Measurements from ENCODE around the gene RRBP1. TPM values are rescaled to one million over a fixed set of nuclear protein-coding genes. Genes with fewer than 3 reads are reported as not detected.

RRBP1 gene
- total and polyA plus RNA-seq, 4 experiments from 2014 or later: 0.63 to 33.7 (median 21.0) TPM

DNA sequence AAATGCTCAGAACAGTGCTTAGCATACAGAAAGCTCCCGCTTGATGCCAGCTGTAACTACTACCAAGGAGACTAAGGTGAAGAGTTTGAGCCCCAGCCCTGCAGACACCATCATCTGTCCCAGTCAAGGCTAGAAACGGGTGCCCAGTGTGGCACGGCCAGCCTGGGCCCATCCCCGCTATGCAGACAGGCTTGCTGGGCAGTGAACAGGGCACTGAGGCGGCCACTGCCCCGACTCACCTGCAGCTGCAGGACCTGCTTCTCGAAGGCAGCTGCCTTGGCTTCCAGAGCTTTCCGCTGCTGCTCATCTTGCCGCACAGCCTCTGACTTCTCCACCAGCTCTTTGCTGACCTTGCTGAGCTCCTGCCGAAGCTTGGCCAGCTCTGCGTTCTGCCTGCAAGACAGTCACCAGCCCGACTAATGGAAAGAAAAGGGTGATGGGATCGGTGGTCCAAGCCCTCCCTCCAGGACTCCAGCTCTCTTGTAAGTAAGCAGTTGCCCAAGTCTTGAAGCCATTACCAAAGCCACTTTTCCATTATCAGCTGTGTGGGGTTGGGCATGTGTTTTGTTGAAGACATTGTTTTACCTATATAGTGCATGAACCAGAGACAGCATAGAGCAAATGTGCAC, 48.7 kb downstream of the RRBP1 start:
- Mint-ChIP-seq H3K4me1 (no peaks in the 10 kb centered on the region), H3K36me3 (peaks cover 14 to 42% of the 10 kb centered on the region in 2 donors), H3K9me3 (no peaks in the 10 kb centered on the region), H3K27ac (peak overlapping the region in 1 of 7 donors; percentile 29), H3K27me3 (no peaks in the 10 kb centered on the region), H3K4me3 (no peak overlapping the region)
- DNase-seq: peak in 1 of 5 donors; percentile 13
- intact Hi-C loops (cut with micrococcal nuclease): no loop called here
- CTCF ChIA-PET (ENCODE audit: partially characterized antibody): no interaction called here
- Histone ChIP-seq H3K27me3 (ENCODE audit: insufficient read depth, low read length) (no peaks in the 10 kb centered on the region), H3K27ac (ENCODE audit: low read depth, low read length) (no peak overlapping the region), H3K4me1 (ENCODE audit: insufficient read depth, low read length) (no peaks in the 10 kb centered on the region), H3K4me3 (ENCODE audit: low read length in 2 of 2) (no peak overlapping the region), H3K36me3 (ENCODE audit: insufficient read depth, low read length) (peaks cover 20% of the 10 kb centered on the region), H3K9me3 (ENCODE audit: control insufficient read depth in 1 of 2, low read length in 2 of 2) (no peaks in the 10 kb centered on the region)
- POLR2A ChIA-PET (ENCODE audit: partially characterized antibody): no interaction called here

- Histone ChIP-seq H3K27ac (ENCODE audit: low read depth, low read length) (no peak overlapping the region), H3K36me3 (ENCODE audit: insufficient read depth, low read length) (peaks cover 20% of the 10 kb centered on the region), H3K4me1 (ENCODE audit: insufficient read depth, low read length) (no peaks in the 10 kb centered on the region), H3K4me3 (ENCODE audit: low read length in 2 of 2) (no peak overlapping the region), H3K27me3 (ENCODE audit: insufficient read depth, low read length) (no peaks in the 10 kb centered on the region), H3K9me3 (ENCODE audit: control insufficient read depth in 1 of 2, low read length in 2 of 2) (no peaks in the 10 kb centered on the region)
- peak overlapping the region in 1 of 7 donors; percentile 73 for H3K27ac Mint-ChIP-seq
- peaks cover 14 to 50% of the 10 kb centered on the region in 2 donors for H3K36me3 Mint-ChIP-seq
- ChIA-PET POLR2A (ENCODE audit: partially characterized antibody) (no interaction called here), CTCF (ENCODE audit: partially characterized antibody) (interaction anchor here (1.2 kb wide), 1 partner anchor 17 kb away, joined by 3 read pairs; no protein-coding TSS in a partner anchor)
- no peaks in the 10 kb centered on the region for H3K27me3 Mint-ChIP-seq
- H3K9me3 Mint-ChIP-seq: no peaks in the 10 kb centered on the region
- no peaks in the 10 kb centered on the region for H3K4me1 Mint-ChIP-seq
- intact Hi-C loops (cut with micrococcal nuclease): no loop called here
- DNase-seq: peak in 1 of 5 donors; percentile 9
- no peak overlapping the region for H3K4me3 Mint-ChIP-seq
These were observed 50.3 kb downstream of the RRBP1 start for GRCh38 chr20:17631576-17632319.

DNA sequence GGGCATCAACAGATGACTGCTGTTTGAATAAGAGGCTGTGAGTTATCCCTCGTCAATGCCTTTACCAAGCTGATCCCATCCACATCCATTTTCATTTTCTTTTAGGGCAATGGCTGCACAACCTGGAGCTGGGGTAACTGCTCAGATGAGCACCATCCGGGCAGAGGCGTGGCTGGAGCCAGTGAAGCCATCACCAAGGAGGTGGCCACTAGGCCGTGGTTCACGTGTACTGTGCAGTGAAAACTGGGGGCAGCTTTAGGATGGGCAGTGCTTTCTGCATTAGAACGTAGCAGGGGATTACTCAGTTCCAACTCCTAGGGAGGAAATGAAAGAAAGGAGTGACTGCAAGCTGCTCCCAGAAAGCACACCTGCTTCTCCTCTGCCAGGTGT, 51.2 kb downstream of the RRBP1 start:
- Mint-ChIP-seq H3K4me3 (no peak overlapping the region), H3K36me3 (peaks cover 18 to 50% of the 10 kb centered on the region in 2 donors), H3K27ac (no peak overlapping the region), H3K9me3 (no peaks in the 10 kb centered on the region), H3K27me3 (no peaks in the 10 kb centered on the region), H3K4me1 (no peaks in the 10 kb centered on the region)
- Histone ChIP-seq H3K27ac (ENCODE audit: low read depth, low read length) (no peak overlapping the region), H3K9me3 (ENCODE audit: control insufficient read depth in 1 of 2, low read length in 2 of 2) (no peaks in the 10 kb centered on the region), H3K27me3 (ENCODE audit: insufficient read depth, low read length) (no peaks in the 10 kb centered on the region), H3K4me3 (ENCODE audit: low read length in 2 of 2) (no peak overlapping the region), H3K4me1 (ENCODE audit: insufficient read depth, low read length) (no peaks in the 10 kb centered on the region), H3K36me3 (ENCODE audit: insufficient read depth, low read length) (peaks cover 20% of the 10 kb centered on the region)
- intact Hi-C loops (cut with micrococcal nuclease): no loop called here
- ChIA-PET POLR2A (ENCODE audit: partially characterized antibody) (no interaction called here), CTCF (ENCODE audit: partially characterized antibody) (interaction anchor here (1.2 kb wide), 1 partner anchor 18 kb away, joined by 3 read pairs; no protein-coding TSS in a partner anchor)
- no peak for DNase-seq

DNA sequence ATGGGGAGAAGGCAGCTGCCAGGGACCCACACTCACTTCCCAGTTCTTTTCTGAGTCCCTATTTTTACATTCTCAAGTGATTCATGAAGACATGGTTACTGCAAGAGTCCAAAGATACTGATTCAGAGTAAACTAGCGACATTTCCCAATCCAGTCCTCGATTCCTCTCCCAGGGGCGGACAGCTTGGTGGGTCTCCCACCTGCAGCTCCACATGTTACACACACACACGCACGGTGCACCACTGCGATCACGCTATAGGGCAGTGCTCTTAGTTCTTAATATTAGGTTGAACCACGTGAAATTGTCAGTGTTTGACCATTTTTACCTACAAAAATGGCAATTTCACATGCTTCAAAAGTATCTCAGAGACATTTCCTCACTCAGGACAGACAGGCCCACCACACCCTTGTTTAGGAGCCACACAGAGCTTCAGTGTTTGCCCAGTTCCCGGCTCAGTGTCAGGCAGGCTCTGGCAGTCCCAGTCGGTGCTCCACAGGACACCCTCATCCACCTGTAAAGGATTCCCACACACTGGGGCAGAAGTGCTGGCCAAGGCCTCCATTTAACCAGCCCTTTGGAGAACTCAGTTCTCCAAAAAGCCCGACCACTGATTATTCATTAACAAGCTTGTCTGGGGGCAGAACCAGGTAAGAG, 51.8 kb downstream of the RRBP1 start:
- H3K27ac Mint-ChIP-seq: peak overlapping the region in 2 of 7 donors; percentile 31 to 59
- peak in 1 of 5 donors; percentile 27 for DNase-seq
- Histone ChIP-seq H3K4me1 (ENCODE audit: insufficient read depth, low read length) (no peaks in the 10 kb centered on the region), H3K9me3 (ENCODE audit: control insufficient read depth in 1 of 2, low read length in 2 of 2) (no peaks in the 10 kb centered on the region), H3K36me3 (ENCODE audit: insufficient read depth, low read length) (peaks cover 15% of the 10 kb centered on the region), H3K27me3 (ENCODE audit: insufficient read depth, low read length) (no peaks in the 10 kb centered on the region), H3K4me3 (ENCODE audit: low read length in 2 of 2) (no peak overlapping the region), H3K27ac (ENCODE audit: low read depth, low read length) (no peak overlapping the region)
- intact Hi-C loops (cut with micrococcal nuclease): no loop called here
- no peaks in the 10 kb centered on the region for H3K27me3 Mint-ChIP-seq
- H3K4me1 Mint-ChIP-seq: no peaks in the 10 kb centered on the region
- H3K9me3 Mint-ChIP-seq: no peaks in the 10 kb centered on the region
- peak overlapping the region in 1 of 8 donors; percentile 55 for H3K4me3 Mint-ChIP-seq
- peaks cover 18 to 51% of the 10 kb centered on the region in 2 donors for H3K36me3 Mint-ChIP-seq
- ChIA-PET POLR2A (ENCODE audit: partially characterized antibody) (no interaction called here), CTCF (ENCODE audit: partially characterized antibody) (no interaction called here)

GRCh38 chr20:17629678-17630089, 52.4 kb downstream of the RRBP1 start:
- Histone ChIP-seq H3K36me3 (ENCODE audit: insufficient read depth, low read length) (peaks cover 13% of the 10 kb centered on the region), H3K4me3 (ENCODE audit: low read length in 2 of 2) (no peak overlapping the region), H3K4me1 (ENCODE audit: insufficient read depth, low read length) (no peaks in the 10 kb centered on the region), H3K27me3 (ENCODE audit: insufficient read depth, low read length) (no peaks in the 10 kb centered on the region), H3K27ac (ENCODE audit: low read depth, low read length) (no peak overlapping the region), H3K9me3 (ENCODE audit: control insufficient read depth in 1 of 2, low read length in 2 of 2) (no peaks in the 10 kb centered on the region)
- no peak overlapping the region for H3K4me3 Mint-ChIP-seq
- no peaks in the 10 kb centered on the region for H3K4me1 Mint-ChIP-seq
- ChIA-PET CTCF (ENCODE audit: partially characterized antibody) (no interaction called here), POLR2A (ENCODE audit: partially characterized antibody) (no interaction called here)
- intact Hi-C loops (cut with micrococcal nuclease): no loop called here
- no peaks in the 10 kb centered on the region for H3K27me3 Mint-ChIP-seq
- no peak overlapping the region for H3K27ac Mint-ChIP-seq
- peaks cover 18 to 50% of the 10 kb centered on the region in 2 donors for H3K36me3 Mint-ChIP-seq
- DNase-seq: no peak
- H3K9me3 Mint-ChIP-seq: no peaks in the 10 kb centered on the region

DNA sequence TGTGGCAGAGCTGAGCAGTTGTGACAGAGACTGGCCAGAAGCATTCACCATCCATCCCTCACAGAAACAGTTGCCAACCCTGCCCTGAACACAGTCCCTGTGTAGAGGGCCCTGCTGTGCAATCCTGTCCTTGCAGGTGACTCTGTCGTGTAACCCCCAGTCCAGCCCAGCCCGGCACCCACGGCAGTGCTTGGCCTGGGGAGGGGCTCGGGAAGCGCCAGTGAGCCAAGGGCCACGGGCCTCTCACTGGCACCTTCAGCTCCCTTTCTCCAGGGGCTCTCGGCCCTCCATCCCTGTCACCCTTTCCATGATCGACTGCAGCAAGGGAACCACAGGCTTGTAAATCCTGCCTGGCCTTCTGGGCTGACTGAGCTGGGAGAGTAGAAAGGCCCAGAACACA, 53.0 kb downstream of the RRBP1 start:
- Histone ChIP-seq H3K36me3 (ENCODE audit: insufficient read depth, low read length) (peaks cover 12% of the 10 kb centered on the region), H3K4me3 (ENCODE audit: low read length in 2 of 2) (no peak overlapping the region), H3K27me3 (ENCODE audit: insufficient read depth, low read length) (no peaks in the 10 kb centered on the region), H3K9me3 (ENCODE audit: control insufficient read depth in 1 of 2, low read length in 2 of 2) (no peaks in the 10 kb centered on the region), H3K27ac (ENCODE audit: low read depth, low read length) (no peak overlapping the region), H3K4me1 (ENCODE audit: insufficient read depth, low read length) (no peaks in the 10 kb centered on the region)
- Mint-ChIP-seq H3K27me3 (no peaks in the 10 kb centered on the region), H3K4me3 (no peak overlapping the region), H3K9me3 (no peaks in the 10 kb centered on the region), H3K4me1 (no peaks in the 10 kb centered on the region), H3K36me3 (peaks cover 21 to 48% of the 10 kb centered on the region in 2 donors), H3K27ac (peak overlapping the region in 3 of 7 donors; percentile 36 to 68 (median 59))
- ChIA-PET CTCF (ENCODE audit: partially characterized antibody) (no interaction called here), POLR2A (ENCODE audit: partially characterized antibody) (interaction anchor here (0.6 kb wide), 1 partner anchor 70 kb away, joined by 4 read pairs; no protein-coding TSS in a partner anchor)
- no peak for DNase-seq
- intact Hi-C loops (cut with micrococcal nuclease): no loop called here

GRCh38 chr20:17628101-17628841, 53.8 kb downstream of the RRBP1 start:
- Histone ChIP-seq H3K27me3 (ENCODE audit: insufficient read depth, low read length) (no peaks in the 10 kb centered on the region), H3K4me3 (ENCODE audit: low read length in 2 of 2) (no peak overlapping the region), H3K9me3 (ENCODE audit: control insufficient read depth in 1 of 2, low read length in 2 of 2) (no peaks in the 10 kb centered on the region), H3K36me3 (ENCODE audit: insufficient read depth, low read length) (peaks cover 10% of the 10 kb centered on the region), H3K4me1 (ENCODE audit: insufficient read depth, low read length) (no peaks in the 10 kb centered on the region), H3K27ac (ENCODE audit: low read depth, low read length) (no peak overlapping the region)
- Mint-ChIP-seq H3K36me3 (peaks cover 16 to 46% of the 10 kb centered on the region in 2 donors), H3K4me3 (no peak overlapping the region), H3K9me3 (no peaks in the 10 kb centered on the region), H3K4me1 (no peaks in the 10 kb centered on the region), H3K27ac (peak overlapping the region in 4 of 7 donors; percentile 9 to 78 (median 52)), H3K27me3 (no peaks in the 10 kb centered on the region)
- POLR2A ChIA-PET (ENCODE audit: partially characterized antibody): no interaction called here
- CTCF ChIA-PET (ENCODE audit: partially characterized antibody): no interaction called here
- no peak for DNase-seq
- intact Hi-C loops (cut with micrococcal nuclease): no loop called here

All from CD4-positive, alpha-beta memory T cell (primary cell).